GM12891 (cell line): ENCODE results near the gene ABCB4.
"Not testable (repeated sequence)": the region's sequence is repeated elsewhere in the genome, so short reads cannot be mapped to it uniquely, and the experiment has no call there.

Source experiments
- POLR2A ChIP-seq: IDR thresholded peaks from 2 replicates; pipeline ENCODE4 v1.6.1; 2011; ENCODE audit warnings: low read depth, low read length, control low read depth
- POLR2AphosphoS5 ChIP-seq: IDR thresholded peaks from 2 replicates; pipeline ENCODE4 v1.6.1; 2011; ENCODE audit warnings: low read depth, low read length, control low read depth

- TF ChIP-seq POLR2A, POLR2AphosphoS5: not testable (repeated sequence)
These were observed 10.0 kb downstream of the ABCB4 start for GRCh38 chr7:87465534-87465880.
